ENCODE data around the gene CCDC158.

GRCh38 chr4:76377481-76377901, 43.5 kb downstream of the CCDC158 start:
- no peak for TF ChIP-seq CTCF (IDR thresholded peaks at IDR 0.05)
- TF ChIP-seq POLR2A (IDR thresholded peaks at IDR 0.05): no peak
- TF ChIP-seq POLR2AphosphoS5 (IDR thresholded peaks at IDR 0.05): no peak

Measured in breast epithelium (tissue), 3 donors.